AG08395 (cell line): ENCODE measurements around the gene CRAMP1.
A peak's percentile ranks its signal among the peaks of the same experiment; 100 is the strongest.

Source experiments
- DNase-seq: peaks from one replicate; pipeline ENCODE4 v3.0.0; 2012; ENCODE audit warnings: mixed read lengths, low spot score

Gene CRAMP1

GRCh38 chr16:1657841-1658240 is 45.7 kb downstream of the CRAMP1 start:
- no peak for DNase-seq

GRCh38 chr16:1659031-1659430 is 46.9 kb downstream of the CRAMP1 start:
- DNase-seq: no peak

GRCh38 chr16:1661826-1662225 is 49.7 kb downstream of the CRAMP1 start:
- DNase-seq: no peak

GRCh38 chr16:1662543-1662942 is 50.4 kb downstream of the CRAMP1 start:
- no peak for DNase-seq

GRCh38 chr16:1665829-1666228 is 53.7 kb downstream of the CRAMP1 start:
- DNase-seq: no peak

GRCh38 chr16:1666316-1666715 is 54.2 kb downstream of the CRAMP1 start:
- no peak for DNase-seq

GRCh38 chr16:1667271-1667670 is 55.1 kb downstream of the CRAMP1 start:
- DNase-seq: no peak

GRCh38 chr16:1667916-1668315 is 55.8 kb downstream of the CRAMP1 start:
- no peak for DNase-seq

GRCh38 chr16:1668612-1669319 is 56.6 kb downstream of the CRAMP1 start:
- DNase-seq: no peak

- no peak for DNase-seq
Measured at GRCh38 chr16:1669698-1670097, 57.5 kb downstream of the CRAMP1 start.

- DNase-seq: no peak
Measured at GRCh38 chr16:1670371-1670770, 58.2 kb downstream of the CRAMP1 start.

- DNase-seq: no peak
Measured at GRCh38 chr16:1670866-1671265, 58.7 kb downstream of the CRAMP1 start.

GRCh38 chr16:1673424-1674151 is 61.4 kb downstream of the CRAMP1 start:
- DNase-seq: no peak

GRCh38 chr16:1674306-1674705 is 62.1 kb downstream of the CRAMP1 start:
- DNase-seq: no peak

- DNase-seq: peak; percentile 76
Measured at GRCh38 chr16:1674751-1675664, 62.8 kb downstream of the CRAMP1 start.

GRCh38 chr16:1676661-1677060 is 64.5 kb downstream of the CRAMP1 start:
- no peak for DNase-seq

GRCh38 chr16:1677339-1677738 is 65.2 kb downstream of the CRAMP1 start:
- DNase-seq: no peak

GRCh38 chr16:1677942-1678499 is 65.9 kb downstream of the CRAMP1 start, which contains the start of gene JPT2:
Gene JPT2 (plus strand): TSS chr16:1678279. CDS start chr16:1678313, 34 bp downstream.
- peak; percentile 98 for DNase-seq

- peak; percentile 45 for DNase-seq
Measured at GRCh38 chr16:1678500-1679098, 66.4 kb downstream of the CRAMP1 start.

GRCh38 chr16:1680361-1680760 is 68.2 kb downstream of the CRAMP1 start:
- no peak for DNase-seq

- no peak for DNase-seq
Measured at GRCh38 chr16:1681032-1681431, 68.9 kb downstream of the CRAMP1 start.
